Kidney (tissue), 14 donors: ENCODE results near the gene H1-8. TPM values are rescaled to one million over a fixed set of nuclear protein-coding genes. Genes with fewer than 3 reads are reported as not detected.

Experiments used
- DNase-seq, 5 donors: peaks; one replicate each; pipeline ENCODE4 v3.0.0-alpha.2; 2013 to 2020
- FAIRE-seq: peaks from 2 replicates; lab custom pipeline; 2012; peaks lifted over from hg19 to GRCh38; lab: Jason Lieb, UNC
- H3K27ac ChIP-seq, 2 donors: one replicate each; pipeline ENCODE4 v1.7.0; 2013; ENCODE audit warnings: low read depth in 2 of 2, low read length in 2 of 2, inconsistent platforms in 1 of 2
- H3K27me3 ChIP-seq: one replicate; pipeline ENCODE4 v1.7.1; 2013; ENCODE audit warnings: low read length, inconsistent platforms; ENCODE audit not compliant: control insufficient read depth, insufficient read depth
- H3K36me3 ChIP-seq, 3 donors: one replicate each; pipeline versions ENCODE4 v1.7.0 to v1.7.1; 2013; ENCODE audit warnings: low read length in 3 of 3, control low read depth in 1 of 3, inconsistent platforms in 1 of 3; ENCODE audit not compliant: insufficient read depth in 3 of 3, control insufficient read depth in 2 of 3
- H3K4me1 ChIP-seq, 3 donors: one replicate each; pipeline versions ENCODE4 v1.7.0 to v1.7.1; 2013; ENCODE audit warnings: low read length in 3 of 3, inconsistent platforms in 1 of 3, low read depth in 1 of 3; ENCODE audit not compliant: control insufficient read depth in 2 of 3, insufficient read depth in 2 of 3
- H3K4me3 ChIP-seq, 3 donors: one replicate each; pipeline versions ENCODE4 v1.7.0 to v1.8.1; 2013; ENCODE audit warnings: low read length in 3 of 3, control low read depth in 1 of 3, inconsistent platforms in 1 of 3
- H3K9ac ChIP-seq, 3 donors: one replicate each; pipeline versions ENCODE4 v1.7.0 to v1.7.1; 2013; ENCODE audit warnings: low read length in 3 of 3, control low read depth in 1 of 3, inconsistent platforms in 1 of 3
- H3K9me3 ChIP-seq, 3 donors: one replicate each; pipeline versions ENCODE4 v1.7.0 to v1.7.1; 2013; ENCODE audit warnings: low read length in 3 of 3, control low read depth in 1 of 3, inconsistent platforms in 1 of 3; ENCODE audit not compliant: control insufficient read depth in 2 of 3, insufficient read depth in 1 of 3
- intact Hi-C: fragments of 100-400 bp; cut with DNase I; formaldehyde crosslinking; loops from one replicate; pipeline ENCODE4 v1.11.1; 2022
- polyA plus RNA-seq: library from polyadenylated mRNA; stranded (reverse); fragments of 350-450 nt; fragmentation: Illumina TruSeq; extraction: RNeasy Lipid Tissue Mini Kit (QIAGEN cat#74804); gene quantifications from one replicate; pipeline ENCODE4 v1.2.3, GENCODE V29; 2014; ENCODE audit warnings: low read depth, low replicate concordance; ENCODE audit not compliant: insufficient read depth
- total RNA-seq: library from RNA; stranded (reverse); fragmentation: NEBNext Ultra II Directional; extraction: Animal tissue kit (Norgen Biotek cat#: 25700); gene quantifications from one replicate; pipeline ENCODE4 v1.2.1, GENCODE V29; 2021
- TF ChIP-seq, protein P1 (sequence below): IDR thresholded peaks from 3 replicates; pipeline ENCODE4 v1.5.1; 2012; ENCODE audit warnings: mild to moderate bottlenecking, moderate library complexity, borderline replicate concordance; ENCODE audit not compliant: insufficient read depth; ENCODE audit errors: extremely low read depth
- donor health status: control.
- donor health status: control.
- donor health status: control.
- donor health status: control.
- donor health status: control.
- donor health status: DM: yes; HTN: yes; CAD: no.
- donor health status: Normal renal cell carcinoma (clear cell type).

Gene H1-8
- total and polyA plus RNA-seq, 2 donors from 2014 or later: not detected

DNA sequence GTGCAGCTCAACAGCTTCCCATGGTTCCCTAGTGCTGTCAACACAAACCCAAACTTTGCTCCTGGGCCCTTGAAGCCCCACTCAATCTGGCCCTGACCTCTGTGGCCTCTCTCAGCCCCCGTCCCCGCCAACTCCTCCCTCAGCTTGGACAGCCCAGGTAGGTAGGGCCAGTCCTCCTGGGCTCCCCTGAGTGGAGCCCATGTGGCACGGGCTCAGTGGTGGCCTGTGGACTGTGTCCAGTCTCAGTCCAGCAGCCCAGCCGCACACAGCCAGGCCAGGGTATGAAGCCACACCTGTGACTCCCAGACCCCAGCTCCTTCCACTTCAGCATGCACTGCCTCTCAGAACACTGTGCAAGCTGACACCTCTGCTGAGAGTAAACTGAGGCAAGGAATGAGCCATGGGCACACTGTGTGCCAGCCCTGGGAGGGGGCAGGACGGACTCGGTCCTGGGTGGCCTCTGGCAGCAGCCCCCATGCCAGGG, 52.0 kb downstream of the H1-8 start:
- no peak overlapping the region for H3K4me3 ChIP-seq
- H3K36me3 ChIP-seq: no peaks in the 10 kb centered on the region
- H3K4me1 ChIP-seq: peaks cover 5 to 79% (median 38%) of the 10 kb centered on the region in 3 donors
- H3K9ac ChIP-seq: no peak overlapping the region
- intact Hi-C loops: no loop called here
- H3K27me3 ChIP-seq: no peaks in the 10 kb centered on the region
- TF ChIP-seq, protein P1, sequence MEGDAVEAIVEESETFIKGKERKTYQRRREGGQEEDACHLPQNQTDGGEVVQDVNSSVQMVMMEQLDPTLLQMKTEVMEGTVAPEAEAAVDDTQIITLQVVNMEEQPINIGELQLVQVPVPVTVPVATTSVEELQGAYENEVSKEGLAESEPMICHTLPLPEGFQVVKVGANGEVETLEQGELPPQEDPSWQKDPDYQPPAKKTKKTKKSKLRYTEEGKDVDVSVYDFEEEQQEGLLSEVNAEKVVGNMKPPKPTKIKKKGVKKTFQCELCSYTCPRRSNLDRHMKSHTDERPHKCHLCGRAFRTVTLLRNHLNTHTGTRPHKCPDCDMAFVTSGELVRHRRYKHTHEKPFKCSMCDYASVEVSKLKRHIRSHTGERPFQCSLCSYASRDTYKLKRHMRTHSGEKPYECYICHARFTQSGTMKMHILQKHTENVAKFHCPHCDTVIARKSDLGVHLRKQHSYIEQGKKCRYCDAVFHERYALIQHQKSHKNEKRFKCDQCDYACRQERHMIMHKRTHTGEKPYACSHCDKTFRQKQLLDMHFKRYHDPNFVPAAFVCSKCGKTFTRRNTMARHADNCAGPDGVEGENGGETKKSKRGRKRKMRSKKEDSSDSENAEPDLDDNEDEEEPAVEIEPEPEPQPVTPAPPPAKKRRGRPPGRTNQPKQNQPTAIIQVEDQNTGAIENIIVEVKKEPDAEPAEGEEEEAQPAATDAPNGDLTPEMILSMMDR: no peak
- DNase-seq: no peak
- no peak for FAIRE-seq
- H3K9me3 ChIP-seq: no peaks in the 10 kb centered on the region
- peak overlapping the region; percentile 59 to 91 for H3K27ac ChIP-seq

DNA sequence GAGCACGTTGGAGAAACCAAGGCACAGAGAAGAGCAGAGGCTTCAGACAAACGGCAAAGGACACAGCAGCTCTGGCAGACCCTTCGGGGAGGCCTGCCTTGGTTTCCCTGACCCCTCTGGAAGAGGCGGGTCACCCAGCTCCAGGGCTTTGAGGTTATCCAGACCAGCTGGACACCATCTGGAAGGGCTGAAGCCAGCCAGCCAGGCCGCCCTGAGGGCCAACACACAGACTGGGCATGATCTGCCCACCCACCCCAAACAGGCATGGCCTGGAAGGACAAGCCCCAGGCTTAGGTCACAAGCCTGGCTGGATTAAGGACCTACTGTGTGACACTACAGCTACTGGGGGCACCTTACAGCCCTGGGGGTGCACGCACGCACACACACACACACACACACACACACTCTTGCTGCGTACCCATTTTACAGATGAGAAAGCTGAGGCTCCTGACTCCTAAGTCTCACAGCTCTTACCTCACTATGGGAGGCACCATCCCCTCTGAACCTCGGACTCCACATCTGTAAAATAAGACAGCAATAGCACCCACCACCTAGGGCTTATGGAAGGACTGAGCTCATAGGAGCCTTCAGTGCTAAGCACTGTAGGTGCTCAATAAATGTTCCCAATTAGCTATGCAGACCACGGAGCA, 52.7 kb downstream of the H1-8 start:
- TF ChIP-seq, protein P1: no peak
- intact Hi-C loops: no loop called here
- H3K9ac ChIP-seq: peak overlapping the region in 1 of 3 donors; percentile 51
- DNase-seq (no peak), FAIRE-seq (no peak)
- peaks cover 5 to 73% (median 31%) of the 10 kb centered on the region in 3 donors for H3K4me1 ChIP-seq
- H3K27ac ChIP-seq: peak overlapping the region; percentile 59 to 91
- no peaks in the 10 kb centered on the region for H3K27me3 ChIP-seq
- H3K4me3 ChIP-seq: peak overlapping the region in 1 of 3 donors; percentile 29
- no peaks in the 10 kb centered on the region for H3K36me3 ChIP-seq
- no peaks in the 10 kb centered on the region for H3K9me3 ChIP-seq

DNA sequence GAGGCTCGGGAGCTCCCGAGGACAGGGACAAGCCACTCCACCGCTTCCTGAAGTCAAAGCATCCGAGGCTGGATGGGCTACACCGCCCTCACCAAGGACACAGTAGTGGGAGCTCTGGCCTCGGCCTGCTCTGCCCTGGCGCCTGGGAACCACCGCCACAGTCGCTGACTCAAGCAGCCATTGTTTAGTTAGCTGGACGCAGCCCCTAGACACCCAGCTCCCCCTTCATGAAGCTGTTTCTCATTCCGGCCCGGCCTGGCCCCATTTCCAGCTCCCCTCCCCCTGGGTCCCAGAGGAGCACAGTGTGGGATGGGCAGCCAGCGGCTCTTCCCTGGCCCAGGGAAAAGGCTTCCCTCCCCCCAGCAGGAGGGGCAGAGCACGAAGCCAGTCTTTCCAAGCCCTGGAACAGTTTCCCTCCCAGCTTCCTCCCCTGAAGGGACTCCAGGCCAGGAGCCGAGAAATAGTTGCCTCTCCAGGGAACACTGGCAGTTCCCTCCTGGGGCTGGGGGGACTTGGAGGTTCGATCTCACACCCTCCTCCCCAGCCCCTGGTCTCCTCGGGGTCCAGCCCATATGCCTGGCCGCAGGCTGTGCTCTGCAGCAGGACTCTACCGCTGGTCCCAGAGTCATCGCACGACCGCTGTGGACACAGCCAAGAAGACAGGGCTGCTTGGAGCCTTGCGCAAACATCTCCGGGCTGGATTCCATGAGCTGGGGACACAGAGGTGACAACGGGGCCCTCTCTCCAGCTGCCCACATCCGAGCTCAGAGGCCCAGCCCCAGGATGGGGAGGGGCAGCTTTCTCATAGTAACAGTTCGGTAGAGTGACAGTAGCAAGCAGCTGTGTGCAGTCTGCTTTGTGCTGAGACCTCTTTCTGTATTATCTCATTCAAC, 53.5 kb downstream of the H1-8 start:
- intact Hi-C loops: no loop called here
- peak overlapping the region in 1 of 3 donors; percentile 51 for H3K9ac ChIP-seq
- H3K9me3 ChIP-seq: no peaks in the 10 kb centered on the region
- H3K4me1 ChIP-seq: peaks cover 4 to 77% (median 31%) of the 10 kb centered on the region in 3 donors
- no peaks in the 10 kb centered on the region for H3K36me3 ChIP-seq
- H3K4me3 ChIP-seq: peak overlapping the region in 1 of 3 donors; percentile 29
- FAIRE-seq (no peak), DNase-seq (peak; percentile 85 to 97 (median 88))
- H3K27me3 ChIP-seq: no peaks in the 10 kb centered on the region
- H3K27ac ChIP-seq: peak overlapping the region; percentile 59 to 91
- TF ChIP-seq, protein P1: no peak
